ENCODE data around the gene IL23A. TPM values are rescaled to one million over a fixed set of nuclear protein-coding genes. Genes with fewer than 3 reads are reported as not detected.

The IL23A gene, protein sequence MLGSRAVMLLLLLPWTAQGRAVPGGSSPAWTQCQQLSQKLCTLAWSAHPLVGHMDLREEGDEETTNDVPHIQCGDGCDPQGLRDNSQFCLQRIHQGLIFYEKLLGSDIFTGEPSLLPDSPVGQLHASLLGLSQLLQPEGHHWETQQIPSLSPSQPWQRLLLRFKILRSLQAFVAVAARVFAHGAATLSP
- total RNA-seq (2014; rRNA removed; shearing (Covaris generic)), result 2.5 and 3.2 TPM in 2 replicates
- 8.0 and 9.3 TPM in 2 replicates for polyA plus RNA-seq (2016; fragmentation: Nextera tagmentation; extraction: Ambion mirVana)
- long read RNA-seq, partial matches to known transcripts, result 0 of 3 reads
- long read RNA-seq, other reads (novel, unspliced or antisense), result 1 of 3 reads

- H3K9me2 ChIP-seq (ENCODE audit: insufficient read depth), result peaks cover 19% of the 10 kb centered on the region
- peak within 1 kb of the TSS; percentile 91 for H3K27ac ChIP-seq (ENCODE audit: low read depth)
- Mint-ChIP-seq H3K9me3 (no peaks in the 10 kb centered on the region), H3K4me1 (peaks cover 32% of the 10 kb centered on the region), H3K27me3 (ENCODE audit: insufficient read depth, low read depth, poor library complexity) (peaks cover 7% of the 10 kb centered on the region), H3K36me3 (ENCODE audit: low read depth) (peaks cover 6% of the 10 kb centered on the region; the same call in 2 of the 3 replicates), H3K4me3 (peak within 1 kb of the TSS; percentile 64), H3K27ac (peak within 1 kb of the TSS; percentile 92)
- H3K4me3 ChIP-seq, result peak within 1 kb of the TSS; percentile 42
- H3K4me2 ChIP-seq, result peak within 1 kb of the TSS; percentile 76
- peaks cover 17% of the 10 kb centered on the region; the same call in 1 of the 2 replicates for H3F3A ChIP-seq (replicated peaks; ENCODE audit: low read depth)
- peak; percentile 37; the same call in 1 of the 2 replicates for TF ChIP-seq POLR2AphosphoS5 (IDR thresholded peaks at IDR 0.05; ENCODE audit: low read depth)
- TF ChIP-seq ETS1 (IDR thresholded peaks at IDR 0.05), result no peak
- no peaks in the 10 kb centered on the region for H3K79me2 ChIP-seq (replicated peaks; ENCODE audit: insufficient read depth)
- H2AFZ ChIP-seq, result no peak within 1 kb of the TSS
- H3K36me3 ChIP-seq (ENCODE audit: insufficient read depth), result no peaks in the 10 kb centered on the region
- no peaks in the 10 kb centered on the region for H4K20me1 ChIP-seq (replicated peaks; ENCODE audit: insufficient read depth)
- no peaks in the 10 kb centered on the region for H3K27me3 ChIP-seq (ENCODE audit: insufficient read depth)
- DNase-seq (ENCODE audit: low spot score), result peak; percentile 85
- peak; percentile 65 for ATAC-seq
- peaks cover 26% of the 10 kb centered on the region for H3K4me1 ChIP-seq (ENCODE audit: insufficient read depth)
These were observed at the start of gene IL23A for GRCh38 chr12:56338308-56339157. Gene IL23A (plus strand): TSS chr12:56338884. CDS start chr12:56339045, 161 bp downstream.

GRCh38 chr12:56293795-56294194 lies 44.9 kb upstream of the IL23A start:
- no peak overlapping the region for H3K4me2 ChIP-seq
- peaks cover 6% of the 10 kb centered on the region for H3K4me1 ChIP-seq (ENCODE audit: insufficient read depth)
- peaks cover 7% of the 10 kb centered on the region for H3K27me3 Mint-ChIP-seq (ENCODE audit: insufficient read depth, low read depth, poor library complexity)
- peaks cover 100% of the 10 kb centered on the region for H3K79me2 ChIP-seq (replicated peaks; ENCODE audit: insufficient read depth)
- no peaks in the 10 kb centered on the region for H3K9me3 Mint-ChIP-seq
- H3K36me3 Mint-ChIP-seq (ENCODE audit: low read depth), result peaks cover 40% of the 10 kb centered on the region
- H3K27me3 ChIP-seq (ENCODE audit: insufficient read depth), result no peaks in the 10 kb centered on the region
- H3K4me1 Mint-ChIP-seq, result peaks cover 6% of the 10 kb centered on the region; the same call in 1 of the 3 replicates
- DNase-seq (ENCODE audit: low spot score), result no peak
- H2AFZ ChIP-seq, result no peak overlapping the region
- H3K4me3 Mint-ChIP-seq, result no peak overlapping the region
- H3F3A ChIP-seq (replicated peaks; ENCODE audit: low read depth), result peaks cover 8% of the 10 kb centered on the region; the same call in 1 of the 2 replicates
- no peak overlapping the region for H3K4me3 ChIP-seq
- H3K27ac ChIP-seq (ENCODE audit: low read depth), result no peak overlapping the region
- no peaks in the 10 kb centered on the region for H3K9me2 ChIP-seq (ENCODE audit: insufficient read depth)
- peaks cover 14% of the 10 kb centered on the region; the same call in 1 of the 2 replicates for H3K36me3 ChIP-seq (ENCODE audit: insufficient read depth)
- H4K20me1 ChIP-seq (replicated peaks; ENCODE audit: insufficient read depth), result peaks cover 10% of the 10 kb centered on the region
- H3K27ac Mint-ChIP-seq, result no peak overlapping the region
- no peak for ATAC-seq
- TF ChIP-seq NANOG (IDR thresholded peaks at IDR 0.05; ENCODE audit: borderline replicate concordance) (no peak), ZNF114 (CRISPR knock-in tag; IDR thresholded peaks at IDR 0.05) (no peak), POLR2AphosphoS5 (IDR thresholded peaks at IDR 0.05; ENCODE audit: low read depth) (no peak), ETS1 (IDR thresholded peaks at IDR 0.05) (no peak), EZH2phosphoT487 (IDR thresholded peaks at IDR 0.05; ENCODE audit: unreplicated experiment) (no peak), EZH2 (IDR thresholded peaks at IDR 0.05; ENCODE audit: low read depth, unreplicated experiment) (no peak), ZNF462 (CRISPR knock-in tag; IDR thresholded peaks at IDR 0.05) (no peak)
- TF ChIP-seq, protein P1, sequence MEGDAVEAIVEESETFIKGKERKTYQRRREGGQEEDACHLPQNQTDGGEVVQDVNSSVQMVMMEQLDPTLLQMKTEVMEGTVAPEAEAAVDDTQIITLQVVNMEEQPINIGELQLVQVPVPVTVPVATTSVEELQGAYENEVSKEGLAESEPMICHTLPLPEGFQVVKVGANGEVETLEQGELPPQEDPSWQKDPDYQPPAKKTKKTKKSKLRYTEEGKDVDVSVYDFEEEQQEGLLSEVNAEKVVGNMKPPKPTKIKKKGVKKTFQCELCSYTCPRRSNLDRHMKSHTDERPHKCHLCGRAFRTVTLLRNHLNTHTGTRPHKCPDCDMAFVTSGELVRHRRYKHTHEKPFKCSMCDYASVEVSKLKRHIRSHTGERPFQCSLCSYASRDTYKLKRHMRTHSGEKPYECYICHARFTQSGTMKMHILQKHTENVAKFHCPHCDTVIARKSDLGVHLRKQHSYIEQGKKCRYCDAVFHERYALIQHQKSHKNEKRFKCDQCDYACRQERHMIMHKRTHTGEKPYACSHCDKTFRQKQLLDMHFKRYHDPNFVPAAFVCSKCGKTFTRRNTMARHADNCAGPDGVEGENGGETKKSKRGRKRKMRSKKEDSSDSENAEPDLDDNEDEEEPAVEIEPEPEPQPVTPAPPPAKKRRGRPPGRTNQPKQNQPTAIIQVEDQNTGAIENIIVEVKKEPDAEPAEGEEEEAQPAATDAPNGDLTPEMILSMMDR (conservative IDR thresholded peaks at IDR 0.05; ENCODE audit: low read depth in 2 of 2), result no peak
